ENCODE results near the gene DHRS7B. TPM values are rescaled to one million over a fixed set of nuclear protein-coding genes. Genes with fewer than 3 reads are reported as not detected.

The DHRS7B gene
- total and polyA plus RNA-seq, 4 donors = 19.4 to 55.6 (median 31.7) TPM

- Histone ChIP-seq H3K4me3 (peak overlapping the region; percentile 34), H3K27me3 (ENCODE audit: control insufficient read depth in 3 of 3, insufficient read depth in 3 of 3, low read length in 2 of 3) (no peaks in the 10 kb centered on the region), H3K4me1 (ENCODE audit: control insufficient read depth in 5 of 5, insufficient read depth in 5 of 5, low read length in 5 of 5) (peaks cover 0 to 5% (median 3%) of the 10 kb centered on the region in 5 donors), H3K36me3 (ENCODE audit: control insufficient read depth in 4 of 4, insufficient read depth in 4 of 4, low read length in 4 of 4) (no peaks in the 10 kb centered on the region), H3K27ac (ENCODE audit: low read depth in 1 of 2, low read length in 1 of 2) (no peak overlapping the region), H3K9ac (ENCODE audit: insufficient read depth in 1 of 2, low read length in 2 of 2) (peak overlapping the region; percentile 49 to 53), H3K9me3 (ENCODE audit: control insufficient read depth in 4 of 4, insufficient read depth in 3 of 4, low read length in 3 of 4) (no peaks in the 10 kb centered on the region)
- ATAC-seq (ENCODE audit: insufficient read depth, low FRiP score) = peak; percentile 88
- DNase-seq = peak; percentile 75 to 87 (median 86)
- WGBS, 2 donors = 1% methylated on average over 29 of the region's 29 CpGs
- TF ChIP-seq CTCF (IDR thresholded peaks at IDR 0.05; ENCODE audit: control extremely low read depth, extremely low read depth) = no peak
These were observed 27.7 kb upstream of the DHRS7B start for GRCh38 chr17:21098934-21099689.

- H3K9me3 ChIP-seq (ENCODE audit: control insufficient read depth in 4 of 4, insufficient read depth in 3 of 4, low read length in 3 of 4) = no peaks in the 10 kb centered on the region
- H3K36me3 ChIP-seq (ENCODE audit: control insufficient read depth in 4 of 4, insufficient read depth in 4 of 4, low read length in 4 of 4) = no peaks in the 10 kb centered on the region
- H3K27me3 ChIP-seq (ENCODE audit: control insufficient read depth in 3 of 3, insufficient read depth in 3 of 3, low read length in 2 of 3) = no peaks in the 10 kb centered on the region
- no peak overlapping the region for H3K4me3 ChIP-seq
- TF ChIP-seq CTCF (IDR thresholded peaks at IDR 0.05; ENCODE audit: control extremely low read depth, extremely low read depth) = no peak
- no peak overlapping the region for H3K27ac ChIP-seq (ENCODE audit: low read depth in 1 of 2, low read length in 1 of 2)
- H3K4me1 ChIP-seq (ENCODE audit: control insufficient read depth in 5 of 5, insufficient read depth in 5 of 5, low read length in 5 of 5) = peaks cover 0 to 5% (median 3%) of the 10 kb centered on the region in 5 donors
- DNase-seq = no peak
- no peak for ATAC-seq (ENCODE audit: insufficient read depth, low FRiP score)
- no peak overlapping the region for H3K9ac ChIP-seq (ENCODE audit: insufficient read depth in 1 of 2, low read length in 2 of 2)
- WGBS, 2 donors = 54 to 70% methylated on average over 2 of the region's 2 CpGs
These were observed 26.1 kb upstream of the DHRS7B start for GRCh38 chr17:21100636-21101035.

- no peak overlapping the region for H3K27ac ChIP-seq (ENCODE audit: low read depth in 1 of 2, low read length in 1 of 2)
- no peaks in the 10 kb centered on the region for H3K36me3 ChIP-seq (ENCODE audit: control insufficient read depth in 4 of 4, insufficient read depth in 4 of 4, low read length in 4 of 4)
- no peak for TF ChIP-seq CTCF (IDR thresholded peaks at IDR 0.05; ENCODE audit: control extremely low read depth, extremely low read depth)
- H3K9ac ChIP-seq (ENCODE audit: insufficient read depth in 1 of 2, low read length in 2 of 2) = no peak overlapping the region
- DNase-seq = no peak
- H3K4me3 ChIP-seq = no peak overlapping the region
- 88 to 97% methylated on average over 7 of the region's 7 CpGs for WGBS, 2 donors
- no peak for ATAC-seq (ENCODE audit: insufficient read depth, low FRiP score)
- peaks cover 0 to 2% (median 0%) of the 10 kb centered on the region in 5 donors for H3K4me1 ChIP-seq (ENCODE audit: control insufficient read depth in 5 of 5, insufficient read depth in 5 of 5, low read length in 5 of 5)
- H3K27me3 ChIP-seq (ENCODE audit: control insufficient read depth in 3 of 3, insufficient read depth in 3 of 3, low read length in 2 of 3) = no peaks in the 10 kb centered on the region
- no peaks in the 10 kb centered on the region for H3K9me3 ChIP-seq (ENCODE audit: control insufficient read depth in 4 of 4, insufficient read depth in 3 of 4, low read length in 3 of 4)
These were observed 22.2 kb upstream of the DHRS7B start for GRCh38 chr17:21104608-21105007.
